Measurements from ENCODE around the gene MMP19.

MMP19 gene, protein sequence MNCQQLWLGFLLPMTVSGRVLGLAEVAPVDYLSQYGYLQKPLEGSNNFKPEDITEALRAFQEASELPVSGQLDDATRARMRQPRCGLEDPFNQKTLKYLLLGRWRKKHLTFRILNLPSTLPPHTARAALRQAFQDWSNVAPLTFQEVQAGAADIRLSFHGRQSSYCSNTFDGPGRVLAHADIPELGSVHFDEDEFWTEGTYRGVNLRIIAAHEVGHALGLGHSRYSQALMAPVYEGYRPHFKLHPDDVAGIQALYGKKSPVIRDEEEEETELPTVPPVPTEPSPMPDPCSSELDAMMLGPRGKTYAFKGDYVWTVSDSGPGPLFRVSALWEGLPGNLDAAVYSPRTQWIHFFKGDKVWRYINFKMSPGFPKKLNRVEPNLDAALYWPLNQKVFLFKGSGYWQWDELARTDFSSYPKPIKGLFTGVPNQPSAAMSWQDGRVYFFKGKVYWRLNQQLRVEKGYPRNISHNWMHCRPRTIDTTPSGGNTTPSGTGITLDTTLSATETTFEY

GRCh38 chr12:55842681-55843429 is at the start of gene MMP19:
TSS of gene MMP19 (minus strand) at chr12:55842936. CDS start at chr12:55842830, 106 bp downstream.
- TF ChIP-seq GATA2 (IDR thresholded peaks at IDR 0.05; ENCODE audit: low read depth, low read length) (no peak), GATA3 (IDR thresholded peaks at IDR 0.05; ENCODE audit: low read depth, low read length) (no peak)

GRCh38 chr12:55891310-55891709 is 48.6 kb upstream of the MMP19 start:
- TF ChIP-seq GATA3 (IDR thresholded peaks at IDR 0.05; ENCODE audit: low read depth, low read length) (no peak), GATA2 (IDR thresholded peaks at IDR 0.05; ENCODE audit: low read depth, low read length) (no peak)

GRCh38 chr12:55885113-55885512 is 42.4 kb upstream of the MMP19 start:
- TF ChIP-seq GATA3 (IDR thresholded peaks at IDR 0.05; ENCODE audit: low read depth, low read length) (no peak), GATA2 (IDR thresholded peaks at IDR 0.05; ENCODE audit: low read depth, low read length) (no peak)

DNA sequence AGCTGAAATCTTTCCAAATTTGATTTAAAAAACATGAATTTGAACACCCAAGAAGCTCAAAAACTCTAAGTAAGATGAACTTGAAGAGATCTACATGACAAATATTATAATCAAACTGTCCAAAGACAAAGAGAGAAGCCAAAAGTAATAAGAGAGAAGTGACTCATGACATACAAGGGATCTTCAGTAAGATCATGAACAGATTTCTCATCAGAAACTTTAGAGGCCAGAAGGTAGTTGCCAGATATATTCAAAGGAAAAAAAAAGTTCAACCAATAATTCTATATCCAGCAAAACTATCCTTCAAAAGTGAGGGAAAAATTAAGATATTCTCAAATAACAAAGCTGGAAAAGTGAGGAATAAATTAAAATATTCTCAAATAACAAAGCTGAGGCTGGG is 35.1 kb upstream of the MMP19 start:
- TF ChIP-seq GATA2 (IDR thresholded peaks at IDR 0.05; ENCODE audit: low read depth, low read length), result no peak
- TF ChIP-seq GATA3 (IDR thresholded peaks at IDR 0.05; ENCODE audit: low read depth, low read length), result no peak

DNA sequence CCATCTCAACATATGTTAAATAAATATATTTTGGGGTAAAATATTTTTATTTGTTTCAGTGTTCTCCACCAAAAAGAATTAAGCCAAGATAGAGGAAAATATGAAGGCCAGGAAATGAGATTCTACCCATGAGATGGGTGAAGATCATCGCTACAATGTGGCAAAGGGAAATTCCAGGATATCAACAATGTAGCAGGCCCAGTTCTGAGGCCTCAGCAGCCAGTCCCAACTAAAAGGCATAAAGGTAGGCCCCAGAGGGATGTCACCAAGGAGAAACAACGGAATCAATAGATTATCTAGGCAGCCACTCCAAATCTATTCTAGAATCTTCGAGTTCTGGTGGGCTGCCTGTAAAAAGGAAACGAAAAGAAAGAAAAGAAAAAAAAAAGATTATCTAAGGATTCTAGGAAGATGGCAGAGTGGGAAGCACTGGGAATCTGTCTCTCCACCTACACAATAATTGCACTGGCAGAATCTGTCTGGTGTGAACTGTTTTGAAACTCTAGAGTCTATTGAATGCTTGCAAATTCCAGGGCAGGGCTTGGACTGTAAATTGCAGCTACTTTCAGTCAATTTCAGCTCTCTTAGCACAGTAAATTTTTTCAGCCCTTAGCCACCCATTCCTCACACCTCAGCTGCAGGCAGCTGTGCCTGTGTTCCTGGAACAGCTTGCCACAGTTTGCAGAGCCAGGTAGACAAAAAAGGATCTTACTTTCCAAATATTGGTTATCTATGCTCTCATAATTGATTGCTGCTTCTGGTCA is 33.1 kb upstream of the MMP19 start:
- TF ChIP-seq GATA2 (IDR thresholded peaks at IDR 0.05; ENCODE audit: low read depth, low read length), result no peak
- no peak for TF ChIP-seq GATA3 (IDR thresholded peaks at IDR 0.05; ENCODE audit: low read depth, low read length)

- TF ChIP-seq GATA3 (IDR thresholded peaks at IDR 0.05; ENCODE audit: low read depth, low read length) (no peak), GATA2 (IDR thresholded peaks at IDR 0.05; ENCODE audit: low read depth, low read length) (no peak)
Observed at GRCh38 chr12:55874443-55874842, 31.7 kb upstream of the MMP19 start.

- no peak for TF ChIP-seq GATA3 (IDR thresholded peaks at IDR 0.05; ENCODE audit: low read depth, low read length)
- TF ChIP-seq GATA2 (IDR thresholded peaks at IDR 0.05; ENCODE audit: low read depth, low read length), result no peak
Observed at GRCh38 chr12:55865327-55865726, 22.6 kb upstream of the MMP19 start.

DNA sequence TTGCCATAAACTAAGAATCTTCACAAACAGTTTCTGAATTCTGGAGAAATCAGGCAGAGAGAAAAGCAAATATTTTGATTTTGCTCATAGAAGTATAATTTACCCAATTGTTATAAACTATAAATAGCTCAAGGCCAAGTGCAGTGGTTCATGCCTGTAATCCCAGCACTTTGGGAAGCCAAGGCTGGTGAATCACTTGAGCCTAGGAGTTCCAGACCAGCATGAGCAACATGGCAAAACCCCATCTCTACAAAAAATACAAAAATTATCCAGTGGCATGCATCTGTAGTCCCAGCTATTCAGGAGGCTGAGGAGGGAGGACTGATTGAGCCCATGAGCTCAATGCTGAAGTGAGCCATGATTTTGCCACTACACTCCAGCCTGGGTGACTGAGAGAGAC is 19.6 kb upstream of the MMP19 start:
- TF ChIP-seq GATA2 (IDR thresholded peaks at IDR 0.05; ENCODE audit: low read depth, low read length) (no peak), GATA3 (IDR thresholded peaks at IDR 0.05; ENCODE audit: low read depth, low read length) (no peak)

DNA sequence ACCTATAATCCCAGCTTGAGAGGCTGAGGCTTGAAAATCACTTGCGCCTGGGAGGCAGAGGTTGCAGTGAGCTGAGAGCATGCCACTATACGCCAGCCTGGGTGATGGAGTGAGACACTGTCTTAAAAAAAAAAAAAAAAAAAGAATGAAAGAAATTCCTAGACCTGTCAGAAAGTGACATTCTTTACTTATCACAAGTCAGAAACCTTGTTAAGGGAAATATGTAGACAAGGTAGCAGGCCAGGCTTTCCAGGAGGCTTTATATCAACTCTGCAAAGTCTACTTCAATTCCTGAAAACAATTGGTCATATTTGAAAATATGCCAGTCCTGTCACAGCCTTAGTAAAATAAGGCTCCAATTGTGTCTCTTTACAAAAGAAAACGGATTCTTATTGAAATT is 19.1 kb upstream of the MMP19 start:
- no peak for TF ChIP-seq GATA3 (IDR thresholded peaks at IDR 0.05; ENCODE audit: low read depth, low read length)
- no peak for TF ChIP-seq GATA2 (IDR thresholded peaks at IDR 0.05; ENCODE audit: low read depth, low read length)

- TF ChIP-seq GATA3 (IDR thresholded peaks at IDR 0.05; ENCODE audit: low read depth, low read length) (no peak), GATA2 (IDR thresholded peaks at IDR 0.05; ENCODE audit: low read depth, low read length) (no peak)
Observed at GRCh38 chr12:55861396-55861795, 18.7 kb upstream of the MMP19 start.

DNA sequence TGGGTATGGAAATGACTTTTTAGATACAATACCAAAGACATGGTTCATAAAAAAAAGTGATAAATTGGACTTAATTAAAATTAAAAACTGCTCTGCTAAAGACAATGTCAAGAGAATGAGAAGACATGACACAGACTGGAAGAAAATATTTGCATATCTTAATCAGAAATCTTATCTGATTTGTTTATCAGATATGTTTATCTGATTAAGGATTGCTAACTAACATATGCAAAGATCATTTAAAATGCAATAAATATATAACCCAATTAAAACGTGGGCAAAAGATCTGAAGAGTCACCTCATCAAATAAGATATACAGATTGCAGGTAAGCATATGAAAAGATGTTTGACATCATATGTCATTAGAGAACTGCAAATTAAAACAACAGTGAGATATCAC is 10.0 kb upstream of the MMP19 start:
- TF ChIP-seq GATA2 (IDR thresholded peaks at IDR 0.05; ENCODE audit: low read depth, low read length), result no peak
- 0 out of 2 replicates have a peak, but pooled peaks have one; percentile 35 for TF ChIP-seq GATA3 (IDR thresholded peaks at IDR 0.05; ENCODE audit: low read depth, low read length)

DNA sequence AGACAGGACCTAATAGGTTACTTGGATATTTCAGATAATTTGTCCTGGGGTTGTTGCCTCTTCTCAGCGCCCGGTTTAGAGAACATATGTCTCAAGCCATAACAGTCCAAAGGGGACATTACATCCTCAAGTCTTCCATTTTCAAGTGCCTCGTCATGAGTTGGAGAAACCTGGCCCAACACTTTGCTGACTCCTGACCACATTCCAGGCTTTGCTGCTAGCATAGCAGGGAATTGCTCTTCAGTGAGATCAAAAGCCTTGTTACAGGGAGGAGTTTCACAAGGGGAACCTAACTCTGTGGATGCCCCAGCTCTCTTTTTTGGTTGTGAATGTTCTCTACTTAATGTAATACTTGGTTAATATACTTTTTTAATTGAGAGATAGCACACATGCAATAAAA is 8.2 kb upstream of the MMP19 start:
- TF ChIP-seq GATA2 (IDR thresholded peaks at IDR 0.05; ENCODE audit: low read depth, low read length) (no peak), GATA3 (IDR thresholded peaks at IDR 0.05; ENCODE audit: low read depth, low read length) (no peak)

DNA sequence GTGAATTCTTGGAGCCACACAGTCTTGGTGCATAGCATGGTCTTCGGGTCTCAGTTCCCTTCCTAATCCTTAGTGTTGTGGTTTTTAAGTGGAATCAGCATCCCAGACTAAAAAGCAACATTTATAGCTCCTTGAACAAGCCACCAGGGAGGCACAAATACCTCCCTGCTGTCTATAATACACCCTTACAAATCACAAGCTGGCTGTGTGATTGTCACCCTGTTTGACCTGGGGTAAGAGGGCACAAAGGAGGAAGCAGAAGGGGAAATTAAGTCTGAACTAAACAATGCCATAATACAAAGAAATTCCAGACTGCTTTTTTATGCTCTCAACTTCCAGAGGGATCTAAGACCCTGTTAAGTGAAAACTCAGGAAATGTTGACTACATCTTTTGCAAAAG is 7.7 kb upstream of the MMP19 start:
- no peak for TF ChIP-seq GATA2 (IDR thresholded peaks at IDR 0.05; ENCODE audit: low read depth, low read length)
- no peak for TF ChIP-seq GATA3 (IDR thresholded peaks at IDR 0.05; ENCODE audit: low read depth, low read length)
